Gastrocnemius medialis (tissue), 4 donors: ENCODE data around the gene CACNG1.
"Not testable (repeated sequence)": the region's sequence is repeated elsewhere in the genome, so short reads cannot be mapped to it uniquely, and the experiment has no call there.

Source experiments
- CTCF ChIP-seq, 5 experiments: fragments of 450-650 bp in 3 of 5; fragments of 200-600 bp in 2 of 5; sonication (generic) in 2 of 5; IDR thresholded peaks in 4 of 5; conservative IDR thresholded peaks in 1 of 5; 1 replicate in 4 of 5; 2 replicates in 1 of 5; pipeline ENCODE4 v1.5.1; 2016 to 2019; ENCODE audit warnings: antibody characterized with exemption in 5 of 5, mild to moderate bottlenecking in 3 of 5, moderate library complexity in 3 of 5
- POLR2A ChIP-seq, 2 donors: fragments of 450-650 bp; IDR thresholded peaks; one replicate each; pipeline ENCODE4 v1.6.1; 2017; ENCODE audit warnings: antibody characterized with exemption in 2 of 2, mild to moderate bottlenecking in 2 of 2, moderate library complexity in 2 of 2

GRCh38 chr17:67104641-67105040, 60.3 kb downstream of the CACNG1 start:
- not testable (repeated sequence) for TF ChIP-seq CTCF (IDR thresholded peaks at IDR 0.05 in 4 of 5, conservative IDR thresholded peaks at IDR 0.05 in 1 of 5); POLR2A (IDR thresholded peaks at IDR 0.05)
